Inflammatory macrophage treated with lipopolysaccharide for 1 hour (primary cell): ENCODE results near the gene TAC1.
"Not testable (repeated sequence)": the region's sequence is repeated elsewhere in the genome, so short reads cannot be mapped to it uniquely, and the experiment has no call there.

Experiments
- DNase-seq, 2 donors: peaks; one replicate each; pipeline ENCODE4 v3.0.0-alpha.2; 2020 to 2022

The TAC1 gene

GRCh38 chr7:97731736-97732564, at the start of gene TAC1:
Gene TAC1 (plus strand): TSS chr7:97732086. CDS start chr7:97732613, 527 bp downstream.
- no peak for DNase-seq

- DNase-seq, result no peak
These were observed 45.9 kb upstream of the TAC1 start for GRCh38 chr7:97685952-97686351.

DNA sequence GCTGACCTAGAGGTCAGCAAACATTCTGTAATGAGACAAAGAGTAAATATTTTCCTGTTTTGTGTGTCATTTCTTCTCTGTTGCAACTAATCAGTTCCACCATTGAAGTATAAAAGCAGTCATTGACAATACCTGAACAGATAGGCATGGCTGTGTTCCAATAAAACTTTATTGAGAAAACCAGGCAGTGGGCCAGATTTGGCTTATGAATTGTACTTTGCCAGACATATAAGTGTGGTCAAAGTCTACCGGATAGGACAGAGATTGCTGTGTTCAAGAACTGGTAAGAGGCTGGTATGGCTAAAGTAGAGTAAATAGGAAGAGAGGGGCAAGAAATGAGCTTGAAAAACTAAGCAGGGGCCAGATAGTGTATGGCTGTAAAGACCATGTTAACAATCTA, 38.3 kb upstream of the TAC1 start:
- no peak for DNase-seq

DNA sequence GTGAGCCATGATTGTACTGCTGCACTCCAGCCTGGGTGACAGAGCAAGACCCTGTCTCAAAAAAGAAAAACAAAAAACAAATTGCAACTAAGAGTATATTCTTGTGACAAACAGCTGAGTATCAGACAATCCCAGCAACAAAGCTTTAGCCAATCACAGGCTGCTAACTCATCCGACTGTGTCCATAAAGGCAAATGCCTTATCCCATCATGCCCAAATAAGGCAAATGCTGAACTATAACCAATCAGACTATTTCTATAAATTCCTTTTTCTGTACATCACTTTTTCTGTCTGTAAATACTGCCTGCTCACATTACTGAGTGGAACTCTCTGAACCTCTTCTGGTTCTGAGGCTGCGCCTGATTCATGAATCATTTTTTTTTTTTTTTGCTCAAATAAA, 37.5 kb upstream of the TAC1 start:
- no peak for DNase-seq

DNA sequence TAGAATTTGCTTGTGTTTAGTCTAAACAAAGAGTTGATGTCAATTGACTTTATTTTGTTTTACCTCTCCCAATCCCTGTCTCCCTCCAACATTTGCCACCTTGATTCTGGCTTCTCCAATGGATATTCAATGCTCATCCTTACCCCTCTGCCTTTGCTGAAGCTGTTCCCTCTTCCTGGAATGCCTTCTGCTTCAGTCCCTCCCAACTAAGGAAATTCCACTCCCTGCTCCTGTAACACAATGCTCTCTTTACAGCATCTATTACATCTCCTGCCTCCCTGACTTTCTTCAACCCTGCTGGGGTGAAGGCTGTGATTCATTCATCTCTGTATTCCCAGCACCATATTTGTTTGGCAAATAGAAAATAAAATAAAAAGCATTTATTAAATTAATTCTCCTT, 34.5 kb upstream of the TAC1 start:
- no peak for DNase-seq

GRCh38 chr7:97722386-97722785, 9.5 kb upstream of the TAC1 start:
- DNase-seq, result no peak

GRCh38 chr7:97732565-97733275, 834 bp downstream of the TAC1 start:
- DNase-seq, result no peak

DNA sequence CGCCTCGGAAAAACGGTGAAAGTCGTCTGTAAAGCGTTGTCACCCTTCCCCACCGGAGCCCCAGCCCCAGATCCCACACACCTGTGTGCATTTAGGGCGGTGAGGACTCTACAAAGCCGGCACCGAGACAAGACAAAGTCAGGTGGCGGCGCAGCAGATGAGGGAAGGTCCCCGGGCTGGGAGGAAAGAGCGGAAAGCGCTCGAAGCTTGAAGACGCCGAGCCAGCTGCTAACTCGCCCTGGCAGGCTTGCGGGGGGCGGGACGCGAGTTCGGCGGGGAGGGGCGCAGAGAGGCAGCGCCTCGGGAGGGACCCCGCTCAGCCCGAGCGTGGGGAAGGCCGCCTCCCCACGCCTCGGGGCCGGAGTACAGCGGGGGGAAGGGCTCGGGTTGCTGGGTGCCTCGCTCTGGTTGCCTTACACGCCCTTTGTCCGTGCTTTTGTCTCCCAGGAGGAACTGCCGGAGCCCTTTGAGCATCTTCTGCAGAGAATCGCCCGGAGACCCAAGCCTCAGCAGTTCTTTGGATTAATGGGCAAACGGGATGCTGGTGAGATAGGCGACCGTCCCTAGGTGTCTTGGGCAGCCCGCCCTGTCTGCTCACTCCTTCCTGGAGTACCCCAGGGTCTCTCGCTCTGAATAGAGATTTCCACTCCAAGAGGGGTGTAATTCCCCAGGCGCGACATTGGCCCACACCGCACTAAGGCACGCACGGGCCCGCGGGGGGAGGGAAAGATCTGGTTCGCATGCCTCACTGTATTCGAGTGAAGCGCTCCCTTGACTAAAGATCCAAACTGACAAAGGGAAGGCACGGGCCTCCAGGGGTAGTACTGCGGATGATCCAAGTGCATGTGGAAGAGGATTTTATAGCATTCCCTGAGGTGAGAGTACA, 1.6 kb downstream of the TAC1 start:
- DNase-seq, result no peak

- no peak for DNase-seq
These were observed 2.4 kb downstream of the TAC1 start for GRCh38 chr7:97734255-97734654.

- no peak for DNase-seq
These were observed 3.2 kb downstream of the TAC1 start for GRCh38 chr7:97735075-97735474.

DNA sequence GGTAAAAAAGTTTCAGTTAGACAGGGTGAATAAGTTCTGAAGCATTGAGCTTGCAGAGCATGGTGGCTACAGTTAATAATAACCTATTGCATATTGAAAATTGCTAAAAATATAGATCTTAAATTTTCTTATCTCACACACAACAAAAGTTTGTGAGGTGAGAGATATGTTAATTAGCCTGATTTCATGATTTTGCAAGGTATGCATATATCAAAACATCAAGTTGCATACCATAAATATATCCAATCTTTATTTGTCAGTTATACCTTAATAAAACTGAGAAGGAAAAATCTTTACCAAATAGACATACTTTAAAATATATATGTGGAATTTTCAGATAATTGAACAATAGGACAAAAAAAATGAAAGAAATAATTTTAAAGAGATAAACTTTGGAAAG, 16.6 kb downstream of the TAC1 start:
- DNase-seq, result no peak

DNA sequence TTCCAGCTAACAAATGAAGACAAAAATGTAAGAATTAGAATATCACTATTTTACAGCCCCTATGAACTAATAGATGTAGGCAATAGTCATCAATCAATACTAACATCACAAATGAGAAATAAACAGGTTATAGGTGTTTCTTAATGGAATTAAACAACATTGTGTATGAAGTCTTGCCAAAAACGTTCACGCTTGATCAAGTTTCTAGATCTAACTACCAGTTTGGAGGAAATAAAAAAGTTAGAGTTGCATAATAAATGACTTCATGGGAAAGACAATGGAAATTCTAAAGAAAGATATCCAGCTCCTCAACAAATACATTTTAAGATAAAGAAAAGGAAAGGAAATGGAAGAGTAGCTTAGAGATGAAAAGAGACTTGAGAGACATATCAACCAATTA, 19.7 kb downstream of the TAC1 start:
- no peak for DNase-seq

DNA sequence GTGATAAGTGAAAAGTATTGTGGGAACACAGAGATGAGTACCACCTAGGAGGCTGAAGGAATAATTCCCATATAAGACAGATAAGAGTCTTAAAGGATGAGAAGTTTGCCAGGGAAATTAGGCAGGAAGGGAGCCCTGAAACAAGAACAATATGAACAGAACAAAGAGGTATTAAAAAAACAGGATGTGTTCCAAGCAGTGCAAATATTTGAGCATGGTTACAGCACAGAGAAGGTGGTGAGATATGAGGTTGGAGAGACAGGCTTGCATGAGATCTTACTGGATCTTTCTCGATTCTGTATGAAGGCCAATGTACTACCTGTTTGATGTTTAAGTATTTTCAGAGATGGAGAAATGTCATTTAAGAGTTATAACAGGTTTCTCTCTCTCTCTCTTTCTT, 20.3 kb downstream of the TAC1 start:
- no peak for DNase-seq

DNA sequence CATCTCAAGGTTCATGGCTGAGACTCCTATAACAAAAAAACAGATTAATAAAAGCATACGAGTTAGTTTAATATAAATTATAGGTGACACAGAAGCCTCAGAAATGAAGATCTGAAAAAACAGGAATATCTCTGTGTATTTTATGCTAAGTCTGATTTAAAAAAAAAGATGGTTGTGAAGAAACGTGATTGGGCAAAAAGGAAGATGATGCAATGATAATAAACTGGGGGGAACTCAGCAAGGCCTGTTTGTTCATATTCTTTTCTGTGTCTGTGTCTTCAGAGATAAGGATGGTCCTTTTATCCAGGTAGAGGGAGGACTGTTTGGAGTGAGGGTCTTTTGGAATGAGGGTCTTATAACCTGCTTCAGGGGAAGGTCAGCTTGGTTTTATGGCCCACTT, 25.9 kb downstream of the TAC1 start:
- DNase-seq, result no peak

GRCh38 chr7:97770850-97771249, 39.0 kb downstream of the TAC1 start:
- no peak for DNase-seq

DNA sequence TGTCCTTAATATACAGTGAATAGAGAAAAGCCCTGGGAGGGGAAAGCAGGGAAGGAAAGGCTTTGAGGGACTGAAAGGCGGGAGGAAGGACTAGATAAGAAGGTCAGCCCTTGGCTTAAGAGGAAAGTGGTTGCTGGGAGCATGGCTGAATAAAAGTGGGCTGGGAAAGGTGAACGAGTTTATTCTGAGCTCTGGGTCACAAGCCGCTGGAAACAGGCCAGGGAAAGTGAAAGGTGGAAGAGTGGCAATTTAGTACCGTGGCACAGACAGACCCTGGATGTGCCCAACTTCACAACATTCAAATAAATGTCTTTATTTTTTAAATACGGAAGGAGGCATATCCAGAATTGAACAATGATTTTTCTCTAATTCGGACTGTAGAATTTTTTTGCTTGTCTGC, 39.7 kb downstream of the TAC1 start:
- DNase-seq, result no peak

DNA sequence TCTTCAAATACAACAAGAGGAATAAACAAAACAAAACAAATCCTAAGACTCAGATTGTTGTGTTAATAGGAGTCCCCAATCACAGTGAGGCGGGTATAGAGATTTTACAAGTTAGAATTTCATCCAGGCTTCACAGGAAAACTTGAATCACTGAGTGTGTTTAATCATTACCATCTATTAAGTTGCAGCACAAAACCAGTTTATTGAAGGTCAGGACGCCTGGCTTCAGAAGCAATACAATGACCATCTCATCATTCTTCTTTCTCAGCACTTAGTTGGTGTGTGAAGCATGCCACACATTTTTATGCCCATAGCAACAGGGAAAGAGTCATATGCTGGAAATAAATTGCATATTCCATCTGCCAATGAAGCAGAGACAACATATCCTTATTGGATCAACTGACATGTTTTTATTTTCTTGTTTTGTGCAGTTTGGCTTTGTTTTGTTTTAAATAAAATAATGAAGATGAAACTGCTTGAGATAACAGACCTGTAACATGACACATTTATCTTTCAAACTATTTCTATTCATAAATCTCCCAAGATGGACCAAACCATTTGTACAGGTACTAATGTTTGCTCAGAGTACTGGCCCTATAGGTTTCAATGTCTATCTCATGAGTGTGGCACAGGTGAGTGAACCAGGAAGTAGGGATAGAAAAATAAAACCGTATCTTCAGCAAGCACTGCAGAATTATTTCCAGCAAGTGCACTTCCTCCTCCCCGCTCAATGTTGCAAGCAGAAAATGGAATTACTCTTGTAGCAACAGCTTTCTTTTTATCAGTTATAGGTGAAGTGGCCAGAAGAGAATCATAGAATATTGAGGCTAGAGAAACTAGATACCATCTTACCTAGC, 40.4 kb downstream of the TAC1 start:
- no peak for DNase-seq

DNA sequence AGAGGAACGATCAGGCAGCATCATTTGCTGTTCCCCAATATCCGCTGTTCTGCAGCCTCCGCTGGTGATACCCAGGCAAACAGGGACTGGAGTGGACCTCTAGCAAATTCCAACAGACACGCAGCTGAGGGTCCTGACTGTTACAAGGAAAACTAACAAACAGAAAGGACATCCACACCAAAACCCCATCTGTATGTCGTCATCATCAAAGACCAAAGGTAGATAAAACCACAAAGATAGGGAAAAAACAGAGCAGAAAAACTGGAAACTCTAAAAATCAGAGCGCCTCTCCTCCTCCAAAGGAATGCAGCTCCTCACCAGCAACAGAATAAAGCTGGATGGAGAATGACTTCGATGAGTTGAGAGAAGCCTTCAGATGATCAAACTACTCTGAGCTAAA, 54.5 kb downstream of the TAC1 start:
- not testable (repeated sequence) for DNase-seq
